Neural cell (in vitro differentiated cells): ENCODE results near the gene PARVB. TPM values are rescaled to one million over a fixed set of nuclear protein-coding genes. Genes with fewer than 3 reads are reported as not detected.

Experiments used
- H2AFZ ChIP-seq: fragments of 200-600, 300-800 bp; sonication (generic), shearing (Covaris generic); 2 replicates; pipeline ENCODE4 v1.6.0; 2014; ENCODE audit warnings: low read depth, mild to moderate bottlenecking, antibody characterized with exemption, low read length, moderate library complexity
- H3F3A ChIP-seq: fragments of 200-600 bp; shearing (Covaris generic); 2 replicates; pipeline ENCODE4 v1.6.1; 2016; ENCODE audit warnings: mild to moderate bottlenecking, moderate library complexity, mixed read lengths, antibody characterized with exemption, low read length; ENCODE audit not compliant: insufficient read depth, poor library complexity, severe bottlenecking
- H3K27ac ChIP-seq: fragments of 200-600, 300-800 bp; sonication (generic), shearing (Covaris generic); 2 replicates; pipeline ENCODE4 v1.5.1; 2014; ENCODE audit warnings: mild to moderate bottlenecking, low read length, moderate library complexity
- H3K27me3 ChIP-seq: fragments of 300-800, 200-600 bp; sonication (generic), shearing (Covaris generic); 2 replicates; pipeline ENCODE4 v1.6.0; 2014; ENCODE audit warnings: mild to moderate bottlenecking, low read depth, low read length, moderate library complexity; ENCODE audit not compliant: insufficient read depth
- H3K36me3 ChIP-seq: fragments of 300-800, 200-600 bp; sonication (generic), shearing (Covaris generic); 2 replicates; pipeline ENCODE4 v1.5.1; 2014; ENCODE audit warnings: mild to moderate bottlenecking, antibody characterized with exemption, low read length, moderate library complexity; ENCODE audit not compliant: insufficient read depth
- H3K4me2 ChIP-seq: fragments of 300-800, 200-600 bp; sonication (generic), shearing (Covaris generic); 2 replicates; pipeline ENCODE4 v1.6.0; 2014; ENCODE audit warnings: mild to moderate bottlenecking, low read length
- H3K4me3 ChIP-seq: fragments of 300-800, 200-600 bp; sonication (generic), shearing (Covaris generic); 2 replicates; pipeline ENCODE4 v1.5.1; 2014; ENCODE audit warnings: mild to moderate bottlenecking, low read length, moderate library complexity
- H3K79me2 ChIP-seq: fragments of 200-600 bp; shearing (Covaris generic); replicated peaks from 2 replicates; pipeline ENCODE4 v1.6.0; 2014; ENCODE audit warnings: mild to moderate bottlenecking, low read length, moderate library complexity; ENCODE audit not compliant: insufficient read depth
- H3K9ac ChIP-seq: fragments of 300-800, 200-600 bp; sonication (generic), shearing (Covaris generic); 2 replicates; pipeline ENCODE4 v1.6.1; 2016; ENCODE audit warnings: mild to moderate bottlenecking, low read length, mixed read lengths
- H3K9me2 ChIP-seq: fragments of 200-600 bp; shearing (Covaris generic); 2 replicates; pipeline ENCODE4 v1.6.1; 2016; ENCODE audit warnings: mild to moderate bottlenecking, low read length, mixed read lengths; ENCODE audit not compliant: insufficient read depth
- H3K9me3 ChIP-seq: fragments of 200-600, 300-800 bp; sonication (generic), shearing (Covaris generic); 2 replicates; pipeline ENCODE4 v1.6.1; 2016; ENCODE audit warnings: mild to moderate bottlenecking, mixed run types, low read length, moderate library complexity, mixed read lengths
- H4K20me1 ChIP-seq: fragments of 200-600 bp; shearing (Covaris generic); 2 replicates; pipeline ENCODE4 v1.6.1; 2016; ENCODE audit warnings: mild to moderate bottlenecking, mixed run types; ENCODE audit not compliant: insufficient read depth
- CTCF ChIP-seq: fragments of 450-650 bp; IDR thresholded peaks from 2 replicates; pipeline ENCODE4 v1.5.1; 2014; ENCODE audit warnings: antibody characterized with exemption, mild to moderate bottlenecking, moderate library complexity; ENCODE audit not compliant: poor library complexity, severe bottlenecking
- EP300 ChIP-seq: fragments of 450-650 bp; conservative IDR thresholded peaks from 2 replicates; pipeline ENCODE4 v1.6.1; 2014; ENCODE audit warnings: antibody characterized with exemption, mild to moderate bottlenecking, moderate library complexity; ENCODE audit not compliant: poor library complexity, severe bottlenecking
- EZH2 ChIP-seq: fragments of 200-600, 300-800 bp; shearing (Covaris generic), sonication (generic); IDR thresholded peaks from 2 replicates; pipeline ENCODE4 v1.6.1; 2014; ENCODE audit warnings: antibody characterized with exemption, low read length, borderline replicate concordance, mild to moderate bottlenecking; ENCODE audit not compliant: insufficient read depth, poor library complexity, severe bottlenecking
- MXI1 ChIP-seq: fragments of 450-650 bp; conservative IDR thresholded peaks from 2 replicates; pipeline ENCODE4 v1.6.1; 2014; ENCODE audit warnings: antibody characterized with exemption, mild to moderate bottlenecking; ENCODE audit not compliant: poor library complexity, severe bottlenecking
- POLR2AphosphoS5 ChIP-seq: IDR thresholded peaks from 2 replicates; pipeline ENCODE4 v1.6.1; 2012
- RAD21 ChIP-seq: fragments of 450-650 bp; conservative IDR thresholded peaks from 2 replicates; pipeline ENCODE4 v1.6.1; 2014; ENCODE audit warnings: antibody characterized with exemption, mild to moderate bottlenecking, moderate library complexity
- REST ChIP-seq: IDR thresholded peaks from 2 replicates; pipeline ENCODE4 v1.6.1; 2012; ENCODE audit warnings: borderline replicate concordance
- SMC3 ChIP-seq: fragments of 450-650 bp; conservative IDR thresholded peaks from 2 replicates; pipeline ENCODE4 v1.6.1; 2014; ENCODE audit warnings: antibody characterized with exemption, mild to moderate bottlenecking, moderate library complexity; ENCODE audit not compliant: poor library complexity
- TAF1 ChIP-seq: IDR thresholded peaks from 2 replicates; pipeline ENCODE4 v1.6.1; 2012; ENCODE audit warnings: low read depth
- polyA plus RNA-seq: library from polyadenylated mRNA; depleted of rRNA; stranded (reverse); fragments of >200 nt; gene quantifications from 2 replicates; pipeline ENCODE4 v1.2.3, GENCODE V29; 2014

The PARVB gene
- polyA plus RNA-seq, 1 donor from 2014 or later = 1.2 TPM

GRCh38 chr22:44207981-44208317 is 183.8 kb downstream of the PARVB start:
- peaks cover 10% of the 10 kb centered on the region for H3K9me3 ChIP-seq
- no peak overlapping the region for H3K4me2 ChIP-seq
- H3F3A ChIP-seq = no peaks in the 10 kb centered on the region
- H3K27ac ChIP-seq = no peak overlapping the region
- TF ChIP-seq EP300 = no peak
- no peak for TF ChIP-seq SMC3
- no peak for TF ChIP-seq TAF1
- TF ChIP-seq REST = no peak
- TF ChIP-seq POLR2AphosphoS5 = no peak
- TF ChIP-seq CTCF = no peak
- TF ChIP-seq MXI1 = no peak
- no peak for TF ChIP-seq RAD21
- no peak for TF ChIP-seq EZH2
- H3K4me3 ChIP-seq = no peak overlapping the region
- no peaks in the 10 kb centered on the region for H4K20me1 ChIP-seq
- no peaks in the 10 kb centered on the region for H3K9me2 ChIP-seq
- no peak overlapping the region for H2AFZ ChIP-seq
- H3K36me3 ChIP-seq = no peaks in the 10 kb centered on the region
- no peak overlapping the region for H3K9ac ChIP-seq
- H3K79me2 ChIP-seq = no peaks in the 10 kb centered on the region
- no peaks in the 10 kb centered on the region for H3K27me3 ChIP-seq

- no peaks in the 10 kb centered on the region for H3K36me3 ChIP-seq
- no peaks in the 10 kb centered on the region for H3K79me2 ChIP-seq
- H3K9me2 ChIP-seq = no peaks in the 10 kb centered on the region
- H3K27ac ChIP-seq = no peak overlapping the region
- no peaks in the 10 kb centered on the region for H3F3A ChIP-seq
- no peak overlapping the region for H3K4me2 ChIP-seq
- H3K9me3 ChIP-seq = peaks cover 10% of the 10 kb centered on the region
- no peaks in the 10 kb centered on the region for H4K20me1 ChIP-seq
- no peak overlapping the region for H3K4me3 ChIP-seq
- TF ChIP-seq EP300 (no peak), RAD21 (no peak), CTCF (no peak), TAF1 (no peak), REST (no peak), SMC3 (no peak), POLR2AphosphoS5 (no peak), MXI1 (no peak), EZH2 (no peak)
- no peak overlapping the region for H2AFZ ChIP-seq
- H3K27me3 ChIP-seq = no peaks in the 10 kb centered on the region
- no peak overlapping the region for H3K9ac ChIP-seq
Measured at GRCh38 chr22:44209343-44209742, 185.2 kb downstream of the PARVB start.
